Measurements from ENCODE around the gene TCF19.
"Not testable (repeated sequence)": the region's sequence is repeated elsewhere in the genome, so short reads cannot be mapped to it uniquely, and the experiment has no call there.

The TCF19 gene

DNA sequence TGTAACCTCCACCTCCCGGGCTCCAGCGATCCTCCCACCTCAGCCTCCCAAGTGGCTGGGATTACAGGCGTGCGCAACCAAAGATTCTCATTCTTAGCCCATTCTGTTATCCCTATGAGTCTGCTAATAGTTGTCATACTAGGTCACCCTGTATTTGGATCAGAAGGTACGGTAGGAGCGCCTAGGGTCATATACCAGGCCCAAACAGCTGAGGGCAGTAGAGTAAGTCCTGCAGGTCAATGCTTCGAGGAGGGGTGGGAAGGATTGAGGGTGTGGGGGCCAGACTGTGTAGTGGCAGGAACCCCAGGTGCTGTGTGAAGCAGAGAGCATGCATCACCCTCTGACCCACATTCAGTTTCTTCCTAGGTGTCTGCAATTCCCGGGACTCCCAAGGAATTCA is 34.8 kb downstream of the TCF19 start (continued):
- TF ChIP-seq ZNF677 (tag by site-specific recombination; IDR thresholded peaks at IDR 0.05) (no peak), ZNF555 (tag by site-specific recombination; conservative IDR thresholded peaks at IDR 0.05) (no peak), ZNF560 (tag by site-specific recombination; IDR thresholded peaks at IDR 0.05; ENCODE audit: borderline replicate concordance) (no peak), EGR2 (tag by site-specific recombination; IDR thresholded peaks at IDR 0.05; ENCODE audit: low read depth) (no peak), ZBTB1 (tag by site-specific recombination; IDR thresholded peaks at IDR 0.05) (no peak)
- TF ChIP-seq, protein P1, sequence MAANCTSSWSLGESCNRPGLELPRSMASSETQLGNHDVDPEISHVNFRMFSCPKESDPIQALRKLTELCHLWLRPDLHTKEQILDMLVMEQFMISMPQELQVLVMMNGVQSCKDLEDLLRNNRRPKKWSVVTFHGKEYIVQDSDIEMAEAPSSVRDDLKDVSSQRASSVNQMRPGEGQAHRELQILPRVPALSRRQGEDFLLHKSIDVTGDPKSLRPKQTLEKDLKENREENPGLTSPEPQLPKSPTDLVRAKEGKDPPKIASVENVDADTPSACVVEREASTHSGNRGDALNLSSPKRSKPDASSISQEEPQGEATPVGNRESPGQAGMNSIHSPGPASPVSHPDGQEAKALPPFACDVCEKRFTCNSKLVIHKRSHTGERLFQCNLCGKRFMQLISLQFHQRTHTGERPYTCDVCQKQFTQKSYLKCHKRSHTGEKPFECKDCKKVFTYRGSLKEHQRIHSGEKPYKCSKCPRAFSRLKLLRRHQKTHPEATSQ (tag by site-specific recombination; IDR thresholded peaks at IDR 0.05): no peak
- TF ChIP-seq, protein P2, sequence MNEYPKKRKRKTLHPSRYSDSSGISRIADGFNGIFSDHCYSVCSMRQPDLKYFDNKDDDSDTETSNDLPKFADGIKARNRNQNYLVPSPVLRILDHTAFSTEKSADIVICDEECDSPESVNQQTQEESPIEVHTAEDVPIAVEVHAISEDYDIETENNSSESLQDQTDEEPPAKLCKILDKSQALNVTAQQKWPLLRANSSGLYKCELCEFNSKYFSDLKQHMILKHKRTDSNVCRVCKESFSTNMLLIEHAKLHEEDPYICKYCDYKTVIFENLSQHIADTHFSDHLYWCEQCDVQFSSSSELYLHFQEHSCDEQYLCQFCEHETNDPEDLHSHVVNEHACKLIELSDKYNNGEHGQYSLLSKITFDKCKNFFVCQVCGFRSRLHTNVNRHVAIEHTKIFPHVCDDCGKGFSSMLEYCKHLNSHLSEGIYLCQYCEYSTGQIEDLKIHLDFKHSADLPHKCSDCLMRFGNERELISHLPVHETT (tag by site-specific recombination; IDR thresholded peaks at IDR 0.05): no peak
- TF ChIP-seq, protein P3, sequence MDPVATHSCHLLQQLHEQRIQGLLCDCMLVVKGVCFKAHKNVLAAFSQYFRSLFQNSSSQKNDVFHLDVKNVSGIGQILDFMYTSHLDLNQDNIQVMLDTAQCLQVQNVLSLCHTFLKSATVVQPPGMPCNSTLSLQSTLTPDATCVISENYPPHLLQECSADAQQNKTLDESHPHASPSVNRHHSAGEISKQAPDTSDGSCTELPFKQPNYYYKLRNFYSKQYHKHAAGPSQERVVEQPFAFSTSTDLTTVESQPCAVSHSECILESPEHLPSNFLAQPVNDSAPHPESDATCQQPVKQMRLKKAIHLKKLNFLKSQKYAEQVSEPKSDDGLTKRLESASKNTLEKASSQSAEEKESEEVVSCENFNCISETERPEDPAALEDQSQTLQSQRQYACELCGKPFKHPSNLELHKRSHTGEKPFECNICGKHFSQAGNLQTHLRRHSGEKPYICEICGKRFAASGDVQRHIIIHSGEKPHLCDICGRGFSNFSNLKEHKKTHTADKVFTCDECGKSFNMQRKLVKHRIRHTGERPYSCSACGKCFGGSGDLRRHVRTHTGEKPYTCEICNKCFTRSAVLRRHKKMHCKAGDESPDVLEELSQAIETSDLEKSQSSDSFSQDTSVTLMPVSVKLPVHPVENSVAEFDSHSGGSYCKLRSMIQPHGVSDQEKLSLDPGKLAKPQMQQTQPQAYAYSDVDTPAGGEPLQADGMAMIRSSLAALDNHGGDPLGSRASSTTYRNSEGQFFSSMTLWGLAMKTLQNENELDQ (tag by site-specific recombination; IDR thresholded peaks at IDR 0.05; ENCODE audit: low read depth): no peak

DNA sequence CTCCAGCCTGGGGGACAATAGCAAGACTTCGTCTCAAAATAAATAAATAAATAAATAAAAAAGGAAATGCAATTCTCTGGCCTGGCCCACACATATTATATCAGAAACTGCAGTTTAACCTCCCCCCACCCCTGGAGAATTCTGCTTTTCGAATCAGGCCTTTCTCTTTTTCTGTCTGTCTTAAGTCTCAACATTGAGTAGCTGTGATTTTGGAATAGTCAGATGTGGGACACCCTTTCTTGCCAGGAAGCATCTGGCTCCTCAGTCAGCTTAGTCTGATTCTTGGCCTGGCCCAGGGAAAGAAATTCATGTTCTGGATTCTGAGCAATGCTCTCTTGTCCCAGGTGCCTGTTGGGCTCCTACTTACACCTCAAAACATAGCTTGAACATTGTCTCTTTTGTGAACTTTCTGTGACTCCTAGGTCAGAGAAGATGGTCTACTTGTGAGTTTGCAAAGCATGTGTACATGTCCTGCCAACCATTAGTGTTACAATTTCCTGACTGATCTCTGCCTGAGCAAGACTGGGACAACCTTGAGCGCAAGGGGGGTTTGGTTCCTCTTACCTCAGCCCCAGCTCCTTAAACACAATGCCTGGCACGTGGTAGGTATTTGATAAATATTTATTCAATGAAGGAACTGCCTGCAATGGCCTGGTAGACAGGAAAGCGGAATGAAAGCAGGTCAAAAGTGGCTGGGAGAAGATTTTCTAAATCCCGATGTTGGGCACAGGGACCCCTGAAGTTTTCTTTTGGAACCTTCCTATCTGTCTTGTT is 35.9 kb downstream of the TCF19 start:
- POLR2A ChIA-PET: interaction anchor here (0.6 kb wide), 1 partner anchor 460 kb away, joined by 3 read pairs; no protein-coding TSS in a partner anchor
- TF ChIP-seq, protein P4, sequence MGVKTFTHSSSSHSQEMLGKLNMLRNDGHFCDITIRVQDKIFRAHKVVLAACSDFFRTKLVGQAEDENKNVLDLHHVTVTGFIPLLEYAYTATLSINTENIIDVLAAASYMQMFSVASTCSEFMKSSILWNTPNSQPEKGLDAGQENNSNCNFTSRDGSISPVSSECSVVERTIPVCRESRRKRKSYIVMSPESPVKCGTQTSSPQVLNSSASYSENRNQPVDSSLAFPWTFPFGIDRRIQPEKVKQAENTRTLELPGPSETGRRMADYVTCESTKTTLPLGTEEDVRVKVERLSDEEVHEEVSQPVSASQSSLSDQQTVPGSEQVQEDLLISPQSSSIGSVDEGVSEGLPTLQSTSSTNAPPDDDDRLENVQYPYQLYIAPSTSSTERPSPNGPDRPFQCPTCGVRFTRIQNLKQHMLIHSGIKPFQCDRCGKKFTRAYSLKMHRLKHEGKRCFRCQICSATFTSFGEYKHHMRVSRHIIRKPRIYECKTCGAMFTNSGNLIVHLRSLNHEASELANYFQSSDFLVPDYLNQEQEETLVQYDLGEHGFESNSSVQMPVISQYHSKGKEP (tag by site-specific recombination; IDR thresholded peaks at IDR 0.05): no peak
- TF ChIP-seq KLF8 (tag by site-specific recombination; IDR thresholded peaks at IDR 0.05) (no peak), ZFP3 (tag by site-specific recombination; IDR thresholded peaks at IDR 0.05; ENCODE audit: low read depth) (peak; percentile 72)
- TF ChIP-seq, protein P5, sequence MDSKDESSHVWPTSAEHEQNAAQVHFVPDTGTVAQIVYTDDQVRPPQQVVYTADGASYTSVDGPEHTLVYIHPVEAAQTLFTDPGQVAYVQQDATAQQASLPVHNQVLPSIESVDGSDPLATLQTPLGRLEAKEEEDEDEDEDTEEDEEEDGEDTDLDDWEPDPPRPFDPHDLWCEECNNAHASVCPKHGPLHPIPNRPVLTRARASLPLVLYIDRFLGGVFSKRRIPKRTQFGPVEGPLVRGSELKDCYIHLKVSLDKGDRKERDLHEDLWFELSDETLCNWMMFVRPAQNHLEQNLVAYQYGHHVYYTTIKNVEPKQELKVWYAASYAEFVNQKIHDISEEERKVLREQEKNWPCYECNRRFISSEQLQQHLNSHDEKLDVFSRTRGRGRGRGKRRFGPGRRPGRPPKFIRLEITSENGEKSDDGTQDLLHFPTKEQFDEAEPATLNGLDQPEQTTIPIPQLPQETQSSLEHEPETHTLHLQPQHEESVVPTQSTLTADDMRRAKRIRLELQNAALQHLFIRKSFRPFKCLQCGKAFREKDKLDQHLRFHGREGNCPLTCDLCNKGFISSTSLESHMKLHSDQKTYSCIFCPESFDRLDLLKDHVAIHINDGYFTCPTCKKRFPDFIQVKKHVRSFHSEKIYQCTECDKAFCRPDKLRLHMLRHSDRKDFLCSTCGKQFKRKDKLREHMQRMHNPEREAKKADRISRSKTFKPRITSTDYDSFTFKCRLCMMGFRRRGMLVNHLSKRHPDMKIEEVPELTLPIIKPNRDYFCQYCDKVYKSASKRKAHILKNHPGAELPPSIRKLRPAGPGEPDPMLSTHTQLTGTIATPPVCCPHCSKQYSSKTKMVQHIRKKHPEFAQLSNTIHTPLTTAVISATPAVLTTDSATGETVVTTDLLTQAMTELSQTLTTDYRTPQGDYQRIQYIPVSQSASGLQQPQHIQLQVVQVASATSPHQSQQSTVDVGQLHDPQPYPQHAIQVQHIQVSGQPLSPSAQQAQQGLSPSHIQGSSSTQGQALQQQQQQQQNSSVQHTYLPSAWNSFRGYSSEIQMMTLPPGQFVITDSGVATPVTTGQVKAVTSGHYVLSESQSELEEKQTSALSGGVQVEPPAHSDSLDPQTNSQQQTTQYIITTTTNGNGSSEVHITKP (tag by site-specific recombination; IDR thresholded peaks at IDR 0.05): peak; percentile 90
- CTCF ChIA-PET: interaction anchor here (0.6 to 9.7 kb wide), 9 partner anchors 56 to 975 kb away, joined by 3 to 214 read pairs (median 4); partner anchors contain the start of gene PSORS1C2
- H3K36me3 ChIP-seq (ENCODE audit: control insufficient read depth in 2 of 2, insufficient read depth in 1 of 2, low read length in 2 of 2): no peaks in the 10 kb centered on the region
- H3K4me1 ChIP-seq (ENCODE audit: control insufficient read depth, insufficient read depth, low read length): no peaks in the 10 kb centered on the region
- no peak overlapping the region for H3K4me3 ChIP-seq (ENCODE audit: low read depth, low read length)
- H3K9me3 ChIP-seq (ENCODE audit: control insufficient read depth, insufficient read depth, low read depth, low read length): no peaks in the 10 kb centered on the region
- no peak overlapping the region for H3K27ac ChIP-seq (ENCODE audit: extremely low read depth, low read depth, low read length)

DNA sequence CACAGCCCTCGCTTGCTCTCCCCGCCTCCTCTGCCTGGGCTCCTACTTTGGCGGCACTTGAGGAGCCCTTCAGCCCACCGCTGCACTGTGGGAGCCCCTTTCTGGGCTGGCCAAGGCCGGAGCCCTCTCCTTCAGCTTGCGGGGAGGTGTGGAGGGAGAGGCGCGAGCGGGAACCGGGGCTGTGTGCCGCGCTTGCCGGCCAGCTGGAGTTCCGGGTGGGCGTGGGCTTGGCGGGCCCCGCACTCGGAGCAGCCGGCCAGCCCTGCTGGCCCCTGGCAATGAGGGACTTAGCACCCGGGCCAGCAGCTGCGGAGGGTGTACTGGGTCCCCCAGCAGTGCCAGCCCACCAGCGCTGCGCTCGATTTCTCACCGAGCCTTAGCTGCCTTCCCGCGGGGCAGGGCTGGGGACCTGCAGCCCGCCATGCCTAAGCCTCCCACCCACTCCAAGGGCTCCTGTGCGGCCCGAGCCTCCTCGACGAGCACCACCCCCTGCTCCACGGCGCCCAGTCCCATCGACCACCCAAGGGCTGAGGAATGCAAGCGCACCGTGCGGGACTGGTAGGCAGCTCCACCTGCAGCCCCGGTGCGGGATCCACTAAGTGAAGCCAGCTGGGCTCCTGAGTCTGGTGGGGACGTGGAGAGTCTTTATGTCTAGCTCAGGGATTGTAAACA is 37.1 kb downstream of the TCF19 start:
- not testable (repeated sequence) for H3K27ac ChIP-seq (ENCODE audit: extremely low read depth, low read depth, low read length); H3K36me3 ChIP-seq (ENCODE audit: control insufficient read depth in 2 of 2, insufficient read depth in 1 of 2, low read length in 2 of 2); H3K4me3 ChIP-seq (ENCODE audit: low read depth, low read length); H3K9me3 ChIP-seq (ENCODE audit: control insufficient read depth, insufficient read depth, low read depth, low read length); H3K4me1 ChIP-seq (ENCODE audit: control insufficient read depth, insufficient read depth, low read length)
- CTCF ChIA-PET: interaction anchor here (0.6 to 9.7 kb wide), 7 partner anchors 23 to 181 kb away, joined by 3 to 214 read pairs (median 11); no protein-coding TSS in a partner anchor
- POLR2A ChIA-PET: interaction anchor here (0.6 kb wide), 1 partner anchor 54 kb away, joined by 3 read pairs; no protein-coding TSS in a partner anchor
